Muscle of leg (tissue), 11 donors: ENCODE measurements around the gene TM2D3. TPM values are rescaled to one million over a fixed set of nuclear protein-coding genes. Genes with fewer than 3 reads are reported as not detected.
"Not testable (repeated sequence)": the region's sequence is repeated elsewhere in the genome, so short reads cannot be mapped to it uniquely, and the experiment has no call there.

Experiments used
- DNase-seq: peaks from one replicate; pipeline ENCODE4 v3.0.0; 2013
- H3K27ac ChIP-seq: one replicate; pipeline ENCODE4 v1.5.1; 2013; ENCODE audit warnings: mild to moderate bottlenecking, low read length, control low read depth
- H3K27me3 ChIP-seq: one replicate; pipeline ENCODE4 v1.6.1; 2013; ENCODE audit warnings: low read length; ENCODE audit not compliant: control insufficient read depth, insufficient read depth
- H3K36me3 ChIP-seq: one replicate; pipeline ENCODE4 v1.6.1; 2013; ENCODE audit warnings: low read length; ENCODE audit not compliant: control insufficient read depth, insufficient read depth
- H3K4me1 ChIP-seq: one replicate; pipeline ENCODE4 v1.6.1; 2013; ENCODE audit warnings: low read length; ENCODE audit not compliant: control insufficient read depth, insufficient read depth
- H3K4me3 ChIP-seq: one replicate; pipeline ENCODE4 v1.5.1; 2013; ENCODE audit warnings: low read length, control low read depth
- H3K9me3 ChIP-seq: replicated peaks from 2 replicates; pipeline ENCODE4 v1.6.1; 2013; ENCODE audit warnings: low read depth, low read length; ENCODE audit not compliant: control insufficient read depth
- WGBS: methylation state at CpG from one replicate; pipeline ENCODE4 v1.1.5; 2013; ENCODE audit warnings: missing lambda C conversion rate; ENCODE audit not compliant: insufficient coverage; 5-methylcytosine and 5-hydroxymethylcytosine counted together
- polyA plus RNA-seq, 8 donors: library from polyadenylated mRNA; unstranded; fragments of 120-200 nt; gene quantifications; one replicate each; pipeline versions ENCODE4 v1.2.1 to v1.2.3, GENCODE V29; 2013; ENCODE audit warnings: inconsistent platforms in 1 of 8, low replicate concordance in 1 of 8; ENCODE audit not compliant: insufficient read length in 8 of 8, insufficient read depth in 1 of 8
- total RNA-seq: library from RNA; stranded (reverse); fragments of 120-200 nt; gene quantifications from one replicate; pipeline ENCODE4 v1.2.4, GENCODE V29; 2013

TM2D3 gene
- total and polyA plus RNA-seq, 9 donors: 34.5 to 40.6 (median 37.8) TPM

- Histone ChIP-seq H3K27ac (no peak overlapping the region), H3K9me3 (peaks cover 2% of the 10 kb centered on the region), H3K4me3 (no peak overlapping the region), H3K4me1 (no peaks in the 10 kb centered on the region), H3K27me3 (no peaks in the 10 kb centered on the region), H3K36me3 (peaks cover 10% of the 10 kb centered on the region)
- DNase-seq: no peak
- no CpG with 5 or more reads among the region's 1 CpG for WGBS
Measured at GRCh38 chr15:101662203-101662602, 10.0 kb upstream of the TM2D3 start.

GRCh38 chr15:101660005-101660404 lies 7.8 kb upstream of the TM2D3 start:
- Histone ChIP-seq H3K9me3 (no peaks in the 10 kb centered on the region), H3K27me3 (no peaks in the 10 kb centered on the region), H3K36me3 (peaks cover 14% of the 10 kb centered on the region)

GRCh38 chr15:101657968-101658784 lies 6.0 kb upstream of the TM2D3 start:
- WGBS: 26% methylated on average over 2 of the region's 9 CpGs
- Histone ChIP-seq H3K27me3 (no peaks in the 10 kb centered on the region), H3K27ac (no peak overlapping the region), H3K9me3 (no peaks in the 10 kb centered on the region), H3K4me1 (peaks cover 1% of the 10 kb centered on the region), H3K4me3 (no peak overlapping the region), H3K36me3 (peaks cover 13% of the 10 kb centered on the region)
- peak; percentile 41 for DNase-seq

More at GRCh38 chr15:101660005-101660404, 7.8 kb upstream of the TM2D3 start:
- Histone ChIP-seq H3K4me3 (no peak overlapping the region), H3K27ac (no peak overlapping the region), H3K4me1 (no peaks in the 10 kb centered on the region)
- WGBS: 95% methylated on average over 2 of the region's 2 CpGs
- no peak for DNase-seq

GRCh38 chr15:101657171-101657570 lies 5.0 kb upstream of the TM2D3 start:
- no peak overlapping the region for H3K27ac ChIP-seq
- DNase-seq: no peak
- H3K4me3 ChIP-seq: no peak overlapping the region
- H3K27me3 ChIP-seq: no peaks in the 10 kb centered on the region
- peaks cover 13% of the 10 kb centered on the region for H3K36me3 ChIP-seq
- H3K4me1 ChIP-seq: peaks cover 7% of the 10 kb centered on the region
- 71% methylated on average over 5 of the region's 10 CpGs for WGBS
- H3K9me3 ChIP-seq: no peaks in the 10 kb centered on the region

GRCh38 chr15:101654624-101655337 lies 2.6 kb upstream of the TM2D3 start:
- not testable (repeated sequence) for H3K9me3 ChIP-seq, DNase-seq, H3K27me3 ChIP-seq, H3K36me3 ChIP-seq, H3K4me3 ChIP-seq, H3K27ac ChIP-seq
- H3K4me1 ChIP-seq: peaks cover 11% of the 10 kb centered on the region
- WGBS: no CpG with 5 or more reads among the region's 10 CpGs

GRCh38 chr15:101654171-101654570 lies 2.0 kb upstream of the TM2D3 start:
- Histone ChIP-seq H3K27ac (no peak overlapping the region), H3K27me3 (no peaks in the 10 kb centered on the region), H3K4me3 (no peak overlapping the region), H3K9me3 (no peaks in the 10 kb centered on the region), H3K36me3 (peaks cover 7% of the 10 kb centered on the region), H3K4me1 (peaks cover 11% of the 10 kb centered on the region)
- DNase-seq: no peak
- 69% methylated on average over 6 of the region's 8 CpGs for WGBS

GRCh38 chr15:101652786-101653430 lies 727 bp upstream of the TM2D3 start:
- no peak for DNase-seq
- peaks cover 7% of the 10 kb centered on the region for H3K36me3 ChIP-seq
- WGBS: 13% methylated on average over 35 of the region's 42 CpGs
- no peaks in the 10 kb centered on the region for H3K9me3 ChIP-seq
- H3K27me3 ChIP-seq: no peaks in the 10 kb centered on the region
- H3K4me3 ChIP-seq: peak overlapping the region; percentile 76
- H3K4me1 ChIP-seq: peaks cover 11% of the 10 kb centered on the region
- peak overlapping the region; percentile 91 for H3K27ac ChIP-seq

GRCh38 chr15:101651554-101652097 lies 555 bp downstream of the TM2D3 start:
- Histone ChIP-seq H3K4me3 (peak overlapping the region; percentile 76), H3K9me3 (no peaks in the 10 kb centered on the region), H3K36me3 (peaks cover 11% of the 10 kb centered on the region), H3K27me3 (no peaks in the 10 kb centered on the region), H3K27ac (peak overlapping the region; percentile 96), H3K4me1 (peaks cover 13% of the 10 kb centered on the region)
- peak; percentile 71 for DNase-seq
- under 1% methylated on average over 30 of the region's 32 CpGs for WGBS

GRCh38 chr15:101650145-101650544 lies 2.0 kb downstream of the TM2D3 start:
- Histone ChIP-seq H3K36me3 (peaks cover 15% of the 10 kb centered on the region), H3K4me3 (no peak overlapping the region), H3K27ac (no peak overlapping the region), H3K4me1 (peaks cover 13% of the 10 kb centered on the region), H3K9me3 (no peaks in the 10 kb centered on the region), H3K27me3 (no peaks in the 10 kb centered on the region)
- no peak for DNase-seq
- WGBS: 80% methylated on average over 1 of the region's 5 CpGs

GRCh38 chr15:101648356-101648755 lies 3.8 kb downstream of the TM2D3 start:
- H3K27ac ChIP-seq: no peak overlapping the region
- DNase-seq: no peak
- H3K9me3 ChIP-seq: no peaks in the 10 kb centered on the region
- no peak overlapping the region for H3K4me3 ChIP-seq
- peaks cover 28% of the 10 kb centered on the region for H3K36me3 ChIP-seq
- H3K4me1 ChIP-seq: peaks cover 13% of the 10 kb centered on the region
- 85% methylated on average over 5 of the region's 6 CpGs for WGBS
- H3K27me3 ChIP-seq: no peaks in the 10 kb centered on the region
